CD4-positive, alpha-beta T cell treated with Interleukin-2 at 100 ng/mL for 4 hours (primary cell): ENCODE measurements around the gene PPIL6.
A peak's percentile ranks its signal among the peaks of the same experiment; 100 is the strongest.

ENCODE experiments used
- DNase-seq: peaks from one replicate; pipeline ENCODE4 v3.0.0-alpha.2; 2020; ENCODE audit warnings: low spot score

Gene PPIL6

DNA sequence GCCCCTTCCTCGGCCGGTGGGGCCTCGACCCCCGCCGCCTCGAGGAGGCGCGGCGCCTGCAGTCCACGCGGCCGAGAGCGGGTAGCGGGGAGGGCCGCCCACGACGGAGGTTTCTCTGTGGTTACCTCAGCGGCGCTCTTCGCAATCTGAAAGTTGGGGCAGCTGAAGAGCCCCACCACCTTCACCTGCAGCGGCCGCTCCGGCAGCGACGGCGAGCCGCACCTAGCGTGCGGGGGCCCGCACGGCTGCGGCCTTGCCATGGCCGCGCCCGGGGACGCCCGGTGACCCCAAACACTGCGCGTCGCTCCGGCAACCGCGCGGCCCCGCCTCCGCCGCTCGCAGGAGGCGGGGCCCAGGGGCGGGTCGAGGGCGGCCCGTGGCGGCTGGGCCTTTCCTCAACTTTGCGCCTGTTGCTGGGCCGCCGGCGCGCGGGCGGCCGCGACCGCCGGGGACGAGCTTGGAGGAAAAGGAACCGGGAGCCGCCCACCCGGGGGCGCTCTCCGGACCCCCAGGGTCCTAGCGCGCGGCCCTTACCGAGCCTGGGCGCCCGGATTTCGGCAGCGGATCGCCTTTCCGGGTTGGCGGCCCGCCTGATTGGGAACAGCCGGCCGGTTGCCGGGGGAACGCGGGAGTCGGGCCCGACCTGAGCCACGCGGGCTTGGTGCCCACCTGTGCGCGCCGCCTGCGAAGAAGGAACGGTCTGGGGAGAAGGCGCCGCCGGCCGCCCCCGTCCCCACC is at the start of gene PPIL6, which contains the start of gene SMPD2:
Gene PPIL6, minus strand, starts transcription at position 298 of the 738 bp plus-strand sequence. Its CDS starts 38 bp downstream, at position 260.
Gene SMPD2, plus strand, starts transcription at position 394 of the 738 bp plus-strand sequence. CDS start 398 bp downstream, outside the sequence.
- peak; percentile 85 for DNase-seq

DNA sequence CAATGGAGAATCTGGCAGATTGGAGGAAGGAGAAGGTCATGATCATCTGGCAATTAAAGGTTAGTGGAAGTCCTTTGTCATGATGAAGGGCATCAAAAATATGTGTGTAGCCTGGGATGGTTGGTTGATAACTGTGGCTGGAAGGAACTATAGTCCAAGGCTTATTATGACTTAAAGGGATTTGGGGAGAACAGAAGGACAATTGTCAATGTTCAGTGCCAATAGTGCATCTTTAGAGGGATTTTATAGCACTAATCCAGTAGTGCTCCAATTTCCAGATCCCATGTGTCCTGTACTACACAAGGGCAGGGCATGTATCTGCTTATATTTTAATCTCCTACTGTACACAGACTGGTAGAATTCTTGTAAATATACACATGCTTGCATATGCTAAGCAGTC is 47.6 kb upstream of the PPIL6 start:
- DNase-seq: no peak

- DNase-seq: no peak
These were observed 45.6 kb upstream of the PPIL6 start for GRCh38 chr6:109486068-109486467.

DNA sequence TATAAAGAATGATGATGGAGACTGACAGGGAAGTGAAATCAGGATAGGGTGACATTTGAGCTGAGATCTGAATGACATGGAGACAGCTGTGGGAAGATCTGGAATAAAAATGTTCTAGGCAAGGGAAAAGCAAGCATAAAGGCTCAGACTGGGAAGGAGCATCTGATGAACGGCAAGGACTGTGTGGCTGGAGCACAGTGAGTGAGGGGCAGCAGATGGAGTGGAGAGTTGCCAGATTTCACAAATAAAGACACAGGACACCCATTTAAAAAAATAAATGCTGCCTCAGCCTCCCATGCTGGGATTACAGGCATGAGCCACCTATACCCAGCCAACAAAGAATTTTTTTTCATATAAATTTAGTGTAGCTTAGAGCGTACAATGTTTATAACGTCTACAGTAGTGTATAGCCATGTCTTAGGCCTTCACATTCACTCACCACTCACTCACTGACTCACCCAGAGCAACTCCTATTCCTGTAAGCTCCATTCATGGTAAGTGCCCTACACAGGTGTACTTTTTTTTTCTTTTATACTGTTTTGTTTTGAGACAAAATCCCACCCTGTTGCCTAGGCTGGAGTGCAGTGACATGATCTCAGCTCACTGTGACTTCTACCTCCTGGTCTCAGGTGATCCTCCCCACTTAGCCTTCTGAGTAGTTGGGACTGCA is 45.0 kb upstream of the PPIL6 start:
- DNase-seq: no peak

GRCh38 chr6:109484122-109484521 is 43.7 kb upstream of the PPIL6 start:
- DNase-seq: no peak

- no peak for DNase-seq
These were observed 43.3 kb upstream of the PPIL6 start for GRCh38 chr6:109483735-109484057.

GRCh38 chr6:109482905-109483734 is 42.7 kb upstream of the PPIL6 start, which contains the start of gene ZBTB24:
Gene ZBTB24, minus strand, starts transcription at chr6:109483219. Its CDS starts 1,193 bp downstream, at chr6:109482026.
- DNase-seq: peak; percentile 87

GRCh38 chr6:109480993-109481480 is 40.6 kb upstream of the PPIL6 start:
- DNase-seq: no peak

DNA sequence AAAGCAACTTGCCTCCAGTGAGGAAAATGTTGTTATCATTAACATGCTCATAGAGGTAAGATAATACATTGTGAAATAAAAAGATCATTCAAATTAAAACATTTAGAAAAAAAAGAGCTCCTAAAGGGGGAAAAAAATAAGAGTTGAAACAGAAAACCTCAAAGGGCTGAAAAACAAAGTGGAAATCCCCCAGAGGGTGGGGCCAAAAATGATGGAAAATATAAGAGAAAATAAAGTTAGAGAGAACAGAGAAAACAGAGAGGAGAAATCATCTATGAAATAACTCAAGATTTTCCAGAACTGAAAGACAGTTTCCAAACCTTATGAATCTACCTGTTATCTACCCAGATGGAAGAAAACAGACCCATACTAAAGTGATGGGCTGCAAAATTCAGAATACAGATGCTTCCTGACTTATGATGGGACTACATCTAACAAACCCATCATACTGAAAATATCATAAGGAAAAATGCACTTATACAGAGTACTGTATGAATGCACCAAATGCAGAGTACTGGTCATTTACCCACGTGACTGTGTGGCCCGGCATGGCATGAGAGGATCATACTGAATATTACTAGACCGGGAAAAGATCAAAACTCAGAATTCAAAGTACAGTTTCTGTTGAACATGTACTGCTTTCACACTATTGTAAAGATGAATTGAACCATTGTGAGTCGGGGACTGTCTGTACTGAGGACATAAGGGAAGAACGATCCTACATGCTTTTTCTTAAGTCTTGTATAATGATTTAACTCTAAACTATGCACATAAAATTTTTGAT is 38.6 kb upstream of the PPIL6 start:
- peak; percentile 37 for DNase-seq

GRCh38 chr6:109478222-109478805 is 37.9 kb upstream of the PPIL6 start:
- no peak for DNase-seq

DNA sequence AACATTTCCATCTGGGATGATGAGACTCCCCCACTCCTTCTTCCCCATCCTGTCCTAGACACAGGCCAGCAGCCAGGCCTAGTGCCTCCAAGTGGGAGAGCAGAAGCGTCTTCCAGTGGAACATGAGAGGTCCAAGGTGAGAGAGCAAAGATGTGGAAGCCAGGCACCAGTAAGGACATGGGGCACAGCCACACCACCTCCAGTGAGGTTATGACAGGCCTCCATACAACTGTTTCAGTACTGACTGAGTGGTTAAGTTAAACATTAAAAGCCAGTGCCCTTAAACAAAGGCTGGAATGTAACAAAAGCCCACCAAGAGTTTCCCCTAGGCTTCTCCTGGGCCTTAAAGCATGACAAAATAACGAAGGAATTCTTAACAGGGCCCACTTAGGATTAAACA is 37.3 kb upstream of the PPIL6 start:
- no peak for DNase-seq

DNA sequence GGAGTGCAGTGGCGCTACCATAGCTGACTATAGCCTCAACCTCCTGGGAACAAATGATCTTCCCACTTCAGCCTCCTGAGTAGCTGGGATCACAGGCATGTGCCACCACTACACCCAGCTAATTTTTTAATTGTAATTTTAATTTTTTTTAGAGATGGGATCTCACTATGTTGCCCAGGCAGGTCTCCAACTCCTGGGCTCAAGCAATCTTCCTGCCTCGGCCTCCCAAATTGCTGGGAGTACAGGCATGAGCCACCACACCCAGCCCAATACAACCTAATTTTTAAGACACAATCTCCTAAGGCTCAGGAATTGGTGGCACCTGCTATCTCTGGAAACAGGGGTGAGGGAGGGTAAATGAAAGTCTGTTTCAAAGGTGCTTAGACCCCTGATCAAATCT is 36.8 kb upstream of the PPIL6 start:
- DNase-seq: no peak

DNA sequence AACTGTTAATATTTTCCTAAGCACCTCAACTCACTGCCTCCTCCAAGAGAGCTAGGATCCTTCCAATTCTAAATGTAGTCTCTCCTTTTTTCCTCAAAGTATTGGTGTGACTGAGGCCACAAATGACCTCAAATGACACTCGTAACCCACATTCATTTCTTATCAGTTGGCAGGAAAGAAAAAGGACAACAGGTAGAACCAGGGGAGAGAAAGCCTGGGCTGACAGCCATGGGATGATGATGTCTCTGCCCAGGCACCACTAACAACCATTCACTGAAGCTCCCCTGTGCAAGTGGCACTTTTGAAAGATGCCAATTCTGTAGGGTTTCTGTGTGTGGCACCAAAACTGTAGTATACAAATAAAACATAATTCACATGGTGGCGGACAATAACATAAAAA is 35.2 kb upstream of the PPIL6 start:
- no peak for DNase-seq

DNA sequence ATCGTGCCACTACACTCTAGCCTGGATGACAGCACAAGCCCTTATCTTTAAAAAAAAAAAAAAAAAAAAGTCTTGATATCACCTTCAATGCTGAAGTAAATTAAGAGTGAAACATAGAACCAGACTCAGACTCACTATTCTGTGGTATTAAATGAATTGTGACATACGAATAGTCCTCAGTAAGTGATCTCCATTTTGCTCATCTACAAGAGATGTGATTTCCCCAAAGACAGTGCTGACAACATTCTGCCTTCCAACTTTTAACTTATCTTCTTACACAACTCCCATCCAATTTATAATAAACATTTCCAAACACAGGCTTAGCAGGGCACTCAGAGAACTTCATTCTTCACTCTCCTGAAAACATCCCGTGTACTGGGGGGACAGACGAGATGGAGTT is 34.6 kb upstream of the PPIL6 start:
- DNase-seq: no peak

- DNase-seq: no peak
These were observed 32.7 kb upstream of the PPIL6 start for GRCh38 chr6:109473120-109473519.

- no peak for DNase-seq
These were observed 31.9 kb upstream of the PPIL6 start for GRCh38 chr6:109472132-109472995.

DNA sequence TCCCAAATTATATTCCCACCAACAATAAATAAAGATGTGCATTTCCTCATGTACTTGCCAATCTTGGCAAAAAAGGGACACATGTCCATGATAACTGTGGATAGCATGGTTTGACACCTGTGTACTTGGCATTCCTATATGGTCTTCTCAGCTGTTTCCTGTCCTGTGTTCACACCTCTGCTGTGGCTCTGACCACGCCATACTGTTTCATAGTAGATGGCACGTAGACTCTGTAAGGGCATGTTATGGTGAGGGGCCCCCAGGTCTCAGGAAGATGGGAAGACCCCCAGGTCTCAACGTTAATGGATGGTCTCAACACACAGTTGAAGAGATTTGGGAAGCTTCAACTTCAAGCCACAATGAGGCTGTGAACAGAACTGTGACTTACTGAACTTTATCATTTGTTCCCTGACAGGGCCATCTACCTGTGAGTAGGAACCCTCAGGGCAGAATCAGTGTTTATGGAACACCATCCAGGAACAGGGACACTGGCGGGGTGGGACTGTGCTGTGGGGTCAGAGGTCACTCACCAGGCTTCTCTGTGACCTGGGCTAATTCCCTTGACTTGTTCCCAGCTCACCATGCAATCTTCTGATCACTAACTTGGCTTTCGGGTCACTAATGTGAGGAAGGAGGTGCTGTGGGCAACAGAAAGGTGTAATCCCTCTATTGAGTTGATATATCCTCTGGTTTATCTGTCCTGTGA is 30.8 kb upstream of the PPIL6 start:
- DNase-seq: no peak

GRCh38 chr6:109469591-109470189 is 29.3 kb upstream of the PPIL6 start:
- no peak for DNase-seq

GRCh38 chr6:109467696-109468095 is 27.3 kb upstream of the PPIL6 start:
- DNase-seq: no peak
